T-cell (primary cell): ENCODE measurements around the gene WDR47. TPM values are rescaled to one million over a fixed set of nuclear protein-coding genes. Genes with fewer than 3 reads are reported as not detected.

ENCODE experiments used
- ATAC-seq, 4 experiments: fragments of 200-7000 bp in 3 of 4; fragments of 150-1000 bp in 1 of 4; cut with Tn5 transposase; replicated peaks in 1 of 4; 1 replicate in 3 of 4; 2 replicates in 1 of 4; pipeline ENCODE4 v1.10.0; 2021; ENCODE audit warnings: moderate library complexity in 3 of 4, mild to moderate bottlenecking in 2 of 4, moderate number of reproducible peaks in 1 of 4
- CTCF ChIA-PET, 2 donors: fragments of 300-600 bp; sonication (Branson Sonifier 250); formaldehyde crosslinking; loops; one replicate each; lab custom pipeline; 2022; ENCODE audit warnings: antibody characterized with exemption in 2 of 2; lab: Charles Lee
- POLR2A ChIA-PET, 2 donors: fragments of 300-600 bp; sonication (Branson Sonifier 250); formaldehyde crosslinking; loops; one replicate each; lab custom pipeline; 2022; ENCODE audit warnings: antibody characterized with exemption in 2 of 2; lab: Charles Lee
- DNase-seq, 35 experiments: peaks; one replicate each; pipeline versions ENCODE4 v3.0.0 to v3.0.0-alpha.2; 2013 to 2023
- H3K27ac ChIP-seq: one replicate; pipeline ENCODE4 v1.5.1; 2013; ENCODE audit warnings: low read length
- H3K27me3 ChIP-seq, 2 experiments: replicated peaks in 1 of 2; 1 replicate in 1 of 2; 2 replicates in 1 of 2; pipeline versions ENCODE4 v1.6.1 to v1.7.0; 2013; ENCODE audit warnings: low read length in 1 of 2, mixed read lengths in 1 of 2; ENCODE audit not compliant: control insufficient read depth in 2 of 2, insufficient read depth in 2 of 2; ENCODE audit errors: extremely low read depth in 1 of 2
- H3K36me3 ChIP-seq, 2 donors: 1 replicate in 1 of 2; 2 replicates in 1 of 2; pipeline versions ENCODE4 v1.6.1 to v1.7.0; 2013; ENCODE audit warnings: low read length in 1 of 2; ENCODE audit not compliant: control insufficient read depth in 2 of 2, insufficient read depth in 1 of 2; ENCODE audit errors: extremely low read depth in 1 of 2
- H3K4me1 ChIP-seq, 2 experiments: 1 replicate in 1 of 2; 2 replicates in 1 of 2; pipeline versions ENCODE4 v1.6.1 to v1.7.0; 2013; ENCODE audit warnings: low read length in 2 of 2, mixed read lengths in 1 of 2; ENCODE audit not compliant: insufficient read depth in 2 of 2, control insufficient read depth in 1 of 2; ENCODE audit errors: extremely low read depth in 1 of 2
- H3K4me3 ChIP-seq, 2 donors: 1 replicate in 1 of 2; 2 replicates in 1 of 2; pipeline versions ENCODE4 v1.5.1 to v1.7.0; 2013; ENCODE audit warnings: mild to moderate bottlenecking in 2 of 2, low read length in 1 of 2, moderate library complexity in 1 of 2; ENCODE audit not compliant: control insufficient read depth in 1 of 2; ENCODE audit errors: extremely low read depth in 1 of 2
- H3K9me3 ChIP-seq: 2 replicates; pipeline ENCODE4 v1.7.0; 2013
- H3K27ac Mint-ChIP-seq, 2 donors: one replicate each; pipeline ENCODE4 v1.8.0; 2020 to 2021; ENCODE audit warnings: mild to moderate bottlenecking in 2 of 2, mixed read lengths in 2 of 2
- H3K27me3 Mint-ChIP-seq, 2 donors: one replicate each; pipeline ENCODE4 v1.8.0; 2021 to 2022; ENCODE audit warnings: mixed read lengths in 2 of 2
- H3K36me3 Mint-ChIP-seq: one replicate; pipeline ENCODE4 v1.8.0; 2021; ENCODE audit warnings: mixed read lengths
- H3K4me1 Mint-ChIP-seq, 3 donors: one replicate each; pipeline ENCODE4 v1.8.0; 2020 to 2022; ENCODE audit warnings: mixed read lengths in 3 of 3, mild to moderate bottlenecking in 1 of 3
- H3K4me3 Mint-ChIP-seq, 3 donors: one replicate each; pipeline ENCODE4 v1.8.0; 2020 to 2022; ENCODE audit warnings: mild to moderate bottlenecking in 3 of 3, mixed read lengths in 3 of 3, moderate library complexity in 3 of 3
- H3K9me3 Mint-ChIP-seq, 3 donors: one replicate each; pipeline ENCODE4 v1.8.0; 2020 to 2022; ENCODE audit warnings: mixed read lengths in 3 of 3
- WGBS: methylation state at CpG from one replicate; pipeline ENCODE4 v1.1.5; 2013; ENCODE audit warnings: missing lambda C conversion rate; ENCODE audit not compliant: insufficient coverage; 5-methylcytosine and 5-hydroxymethylcytosine counted together
- total RNA-seq, 35 experiments: library from RNA in 6 of 35; stranded (reverse) in 6 of 35; fragments of 120-200 nt in 1 of 35; gene quantifications; one replicate each; pipeline versions ENCODE4 v1.2.1 to v1.2.4 and lab custom pipeline; 2013 to 2026

WDR47 gene
- total RNA-seq, result 10 to 100 TPM; 13.6 to 18.2 (median 17.9) TPM
- total RNA-seq (2013), result 10.5 TPM
- 22.3 to 109 (median 28.9) reads per million in 29 experiments for total RNA-seq (lab: John Stamatoyannopoulos, UW)

- Histone ChIP-seq H3K36me3 (no peaks in the 10 kb centered on the region), H3K9me3 (no peaks in the 10 kb centered on the region), H3K4me3 (peak within 1 kb of the TSS; percentile 75 to 97), H3K27me3 (no peaks in the 10 kb centered on the region), H3K27ac (peak within 1 kb of the TSS; percentile 75), H3K4me1 (peaks cover 3 to 14% of the 10 kb centered on the region in 2 experiments)
- peak within 1 kb of the TSS; percentile 84 to 92 (median 85) for H3K4me3 Mint-ChIP-seq
- ChIA-PET POLR2A (interaction anchor here (0.5 to 1.6 kb wide), 14 partner anchors 12 to 408 kb away, joined by 3 to 9 read pairs (median 4); partner anchors contain the start of genes CLCC1 (in 1 of the 2) and TAF13 (in 1 of the 2)), CTCF (interaction anchor here in 1 of 2 donors (0.6 to 1.3 kb wide), 10 partner anchors 14 to 398 kb away, joined by 3 to 9 read pairs (median 4); partner anchors contain the start of gene TAF13)
- DNase-seq (peak; percentile 89 to 98 (median 96)), ATAC-seq (peak; percentile 95 to 99 (median 98))
- peak within 1 kb of the TSS; percentile 75 to 83 for H3K27ac Mint-ChIP-seq
- H3K27me3 Mint-ChIP-seq, result no peaks in the 10 kb centered on the region
- no peaks in the 10 kb centered on the region for H3K9me3 Mint-ChIP-seq
- H3K4me1 Mint-ChIP-seq, result peaks cover 8 to 23% (median 19%) of the 10 kb centered on the region in 3 donors
- H3K36me3 Mint-ChIP-seq, result no peaks in the 10 kb centered on the region
- WGBS, result under 1% methylated on average over 71 of the region's 90 CpGs
Observed at GRCh38 chr1:109041621-109042468, at the start of gene WDR47. Gene WDR47 (minus strand): TSS chr1:109042102. CDS start chr1:109023512, 18,590 bp downstream.

- 0% methylated on average over 2 of the region's 13 CpGs for WGBS
- Histone ChIP-seq H3K9me3 (no peaks in the 10 kb centered on the region), H3K36me3 (peaks cover 3 to 30% of the 10 kb centered on the region in 2 donors), H3K27me3 (no peaks in the 10 kb centered on the region), H3K27ac (peak overlapping the region; percentile 96), H3K4me1 (peaks cover 9 to 18% of the 10 kb centered on the region in 2 experiments), H3K4me3 (peak overlapping the region; percentile 75 to 76)
- ATAC-seq, result peak in 3 of 4 experiments; percentile 2 to 19 (median 5)
- peaks cover 13% of the 10 kb centered on the region for H3K36me3 Mint-ChIP-seq
- ChIA-PET POLR2A (interaction anchor here (0.5 to 1.9 kb wide), 9 partner anchors 8 to 491 kb away, joined by 3 to 8 read pairs (median 6); partner anchors contain the start of genes TAF13 (in 2 of the 2) and WDR47 (in 1 of the 2)), CTCF (interaction anchor here (0.6 to 1.4 kb wide), 8 partner anchors 9 to 306 kb away, joined by 3 to 11 read pairs (median 5); partner anchors contain the start of genes ELAPOR1 (in 1 of the 2), SORT1 (in 1 of the 2), TAF13 (in 1 of the 2) and WDR47 (in 1 of the 2))
- peak overlapping the region; percentile 97 to 98 for H3K27ac Mint-ChIP-seq
- H3K27me3 Mint-ChIP-seq, result no peaks in the 10 kb centered on the region
- H3K9me3 Mint-ChIP-seq, result no peaks in the 10 kb centered on the region
- H3K4me1 Mint-ChIP-seq, result peaks cover 29 to 45% (median 42%) of the 10 kb centered on the region in 3 donors
- DNase-seq, result no peak
- peak overlapping the region; percentile 91 to 98 (median 94) for H3K4me3 Mint-ChIP-seq
Observed at GRCh38 chr1:109091078-109091838, 49.4 kb upstream of the WDR47 start.

DNA sequence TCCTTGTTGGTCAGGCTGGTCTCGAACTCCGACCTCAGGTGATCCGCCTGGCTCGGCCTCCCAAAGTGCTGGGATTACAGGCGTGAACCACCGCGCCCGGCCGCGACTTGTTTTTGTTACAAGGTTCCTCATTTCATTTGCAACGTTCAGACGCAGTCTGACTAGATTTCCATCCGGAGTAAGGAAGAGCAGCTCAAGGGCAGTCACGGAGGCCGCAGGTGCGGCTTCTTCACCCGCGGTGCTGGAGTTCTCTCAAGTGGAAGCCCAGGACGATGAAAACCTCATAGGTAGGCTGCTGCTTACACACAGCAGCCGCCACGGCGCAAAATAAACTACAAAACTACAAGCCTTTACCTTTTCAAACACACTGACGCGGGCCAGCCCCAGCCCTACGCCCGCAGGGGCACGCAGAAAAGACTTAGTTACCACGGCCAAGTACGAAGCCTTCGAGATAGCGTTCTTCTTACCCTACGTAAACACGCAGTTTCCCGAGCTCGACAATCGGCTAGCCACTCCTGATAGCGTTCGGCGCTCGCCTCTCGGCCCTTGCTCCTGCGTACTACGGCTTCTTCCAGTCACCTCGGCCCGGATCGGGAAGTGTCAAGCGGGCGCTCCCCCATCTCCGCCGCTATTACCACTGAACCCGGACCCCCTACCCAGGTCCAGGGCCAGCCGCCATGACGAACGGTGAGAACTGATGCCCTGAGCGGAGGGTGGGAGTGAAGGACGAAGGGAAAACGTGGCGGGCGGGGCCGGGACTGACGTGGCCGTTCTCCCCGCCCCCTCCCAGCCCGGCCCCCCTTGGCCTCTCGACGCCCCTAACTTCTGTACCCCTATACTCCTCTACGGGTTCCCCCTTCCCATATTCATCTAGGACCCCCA, 48.5 kb upstream of the WDR47 start, which contains the start of gene TMEM167B:
TMEM167B (plus strand) TSS at position 569 of the 882 bp plus-strand sequence; CDS start at position 678, 109 bp downstream.
- ChIA-PET CTCF (interaction anchor here in 1 of 2 donors (0.6 to 1.3 kb wide), 4 partner anchors 10 to 64 kb away, joined by 3 to 11 read pairs (median 4); partner anchors contain the start of gene ELAPOR1), POLR2A (interaction anchor here (0.5 to 1.9 kb wide), 6 partner anchors 9 to 335 kb away, joined by 3 to 8 read pairs (median 5); partner anchors contain the start of gene WDR47 (in 1 of the 2))
- H3K27ac Mint-ChIP-seq, result peak within 1 kb of the TSS; percentile 97 to 98
- H3K36me3 Mint-ChIP-seq, result peaks cover 13% of the 10 kb centered on the region
- 9% methylated on average over 49 of the region's 67 CpGs for WGBS
- Histone ChIP-seq H3K27ac (peak within 1 kb of the TSS; percentile 96), H3K4me3 (peak within 1 kb of the TSS; percentile 75 to 76), H3K4me1 (peaks cover 9 to 18% of the 10 kb centered on the region in 2 experiments), H3K27me3 (no peaks in the 10 kb centered on the region), H3K36me3 (peaks cover 3 to 22% of the 10 kb centered on the region in 2 donors), H3K9me3 (no peaks in the 10 kb centered on the region)
- H3K4me3 Mint-ChIP-seq, result peak within 1 kb of the TSS; percentile 91 to 98 (median 94)
- H3K4me1 Mint-ChIP-seq, result peaks cover 29 to 45% (median 42%) of the 10 kb centered on the region in 3 donors
- no peaks in the 10 kb centered on the region for H3K27me3 Mint-ChIP-seq
- no peaks in the 10 kb centered on the region for H3K9me3 Mint-ChIP-seq
- ATAC-seq, result peak; percentile 92 to 97 (median 95)
- peak; percentile 76 to 92 (median 87) for DNase-seq

DNA sequence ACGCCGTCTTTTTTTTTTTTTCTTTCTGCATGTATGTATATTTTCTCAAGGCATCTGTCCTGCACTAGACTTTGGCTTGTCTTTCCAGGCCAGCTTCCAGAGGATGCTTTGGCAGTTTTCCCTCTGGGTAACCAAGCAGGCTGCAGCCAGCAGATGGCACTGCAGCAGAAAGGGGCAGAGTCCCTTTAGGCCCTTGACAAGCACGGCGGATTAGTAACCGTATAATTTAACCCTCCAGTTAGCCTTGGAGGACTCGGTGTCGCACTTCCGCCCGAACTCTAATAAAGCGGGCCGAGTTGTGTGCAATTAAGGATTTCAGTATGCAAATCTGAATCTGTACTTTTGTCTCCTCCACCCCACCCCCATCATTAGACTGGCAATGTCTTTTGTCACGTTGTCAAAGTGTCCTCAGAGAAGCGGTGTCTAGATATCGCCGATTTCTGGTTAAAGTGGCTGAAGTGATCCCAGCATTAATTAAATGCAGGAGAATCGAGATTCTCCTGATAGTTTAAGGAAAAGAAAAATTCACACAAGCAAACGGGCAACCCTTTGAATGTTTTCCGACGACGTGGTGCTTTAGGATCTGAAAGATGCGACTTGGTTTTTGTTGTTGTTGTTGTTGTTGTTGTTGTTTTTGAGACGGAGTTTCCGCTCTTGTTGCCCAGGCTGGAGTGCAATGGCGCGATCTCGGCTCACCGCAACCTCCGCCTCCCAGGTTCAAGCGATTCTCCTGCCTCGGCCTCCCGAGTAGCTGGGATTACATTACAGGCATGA, 47.5 kb upstream of the WDR47 start:
- no peaks in the 10 kb centered on the region for H3K27me3 Mint-ChIP-seq

More for the DNA sequence above, 47.5 kb upstream of the WDR47 start:
- WGBS, result 77% methylated on average over 7 of the region's 31 CpGs
- ChIA-PET CTCF (interaction anchor here (0.7 to 1.3 kb wide), 4 partner anchors 11 to 87 kb away, joined by 3 to 5 read pairs (median 4); partner anchors contain the start of gene ELAPOR1 (in 1 of the 2)), POLR2A (interaction anchor here (0.6 to 1.9 kb wide), 5 partner anchors 10 to 336 kb away, joined by 3 to 8 read pairs (median 4); partner anchors contain the start of gene WDR47 (in 1 of the 2))
- peak overlapping the region in 1 of 2 donors; percentile 76 for H3K4me3 ChIP-seq
- Mint-ChIP-seq H3K9me3 (no peaks in the 10 kb centered on the region), H3K4me3 (peak overlapping the region; percentile 91 to 98 (median 94)), H3K4me1 (peaks cover 29 to 37% (median 36%) of the 10 kb centered on the region in 3 donors), H3K27ac (peak overlapping the region; percentile 23 to 98), H3K36me3 (peaks cover 9% of the 10 kb centered on the region)
- no peaks in the 10 kb centered on the region for H3K27me3 ChIP-seq
- H3K27ac ChIP-seq, result no peak overlapping the region
- peaks cover 2 to 16% of the 10 kb centered on the region in 2 donors for H3K36me3 ChIP-seq
- ATAC-seq, result no peak
- no peaks in the 10 kb centered on the region for H3K9me3 ChIP-seq
- peak in 7 of 35 experiments; percentile 25 to 49 (median 34) for DNase-seq
- H3K4me1 ChIP-seq, result peaks cover 9 to 18% of the 10 kb centered on the region in 2 experiments
